HAP-1 (cell line): ENCODE measurements around the gene SOX4.
A peak's percentile ranks its signal among the peaks of the same experiment; 100 is the strongest.

Experiments used
- DNase-seq, 2 experiments: peaks; one replicate each; pipeline ENCODE4 v3.0.0-alpha.2; 2016 to 2020; ENCODE audit warnings: low spot score in 2 of 2
- H3K27me3 ChIP-seq: fragments of 250-450 bp; sonication (Bioruptor Pico); 2 replicates; pipeline ENCODE4 v1.5.1; 2020; ENCODE audit warnings: low read depth, mild to moderate bottlenecking, moderate library complexity
- H3K36me3 ChIP-seq: fragments of 250-450 bp; sonication (Bioruptor Pico); replicated peaks from 2 replicates; pipeline ENCODE4 v1.5.1; 2020; ENCODE audit warnings: mild to moderate bottlenecking
- H3K4me1 ChIP-seq: fragments of 250-450 bp; sonication (Bioruptor Pico); 2 replicates; pipeline ENCODE4 v1.5.1; 2020; ENCODE audit warnings: mild to moderate bottlenecking
- H3K4me3 ChIP-seq: fragments of 250-450 bp; sonication (Bioruptor Pico); 2 replicates; pipeline ENCODE4 v1.5.1; 2020; ENCODE audit warnings: mild to moderate bottlenecking, moderate library complexity
- H3K9me3 ChIP-seq: fragments of 250-450 bp; sonication (Bioruptor Pico); 2 replicates; pipeline ENCODE4 v1.5.1; 2020; ENCODE audit warnings: mild to moderate bottlenecking, moderate library complexity
- in situ Hi-C: fragments of 300-500 bp; cut with MboI; formaldehyde crosslinking; loops from 3 replicates; pipeline ENCODE4 v1.14.3; 2020; ENCODE audit warnings: low sequenced_read_pairs, inconsistent platforms, mixed read lengths

Gene SOX4

GRCh38 chr6:21596145-21596948 lies 2.8 kb downstream of the SOX4 start:
- in situ Hi-C loops: loop anchor here (25.0 kb wide), 2 partner anchors 634 to 734 kb away; no protein-coding TSS in a partner anchor
- H3K36me3 ChIP-seq: peaks cover 8% of the 10 kb centered on the region

GRCh38 chr6:21596949-21597682 lies 3.6 kb downstream of the SOX4 start:
- Histone ChIP-seq H3K4me1 (peaks cover 11% of the 10 kb centered on the region), H3K4me3 (peak overlapping the region; percentile 77), H3K36me3 (peaks cover 8% of the 10 kb centered on the region), H3K27me3 (no peaks in the 10 kb centered on the region), H3K9me3 (no peaks in the 10 kb centered on the region)
- peak in 1 of 2 experiments; percentile 67 for DNase-seq
- in situ Hi-C loops: loop anchor here (25.0 kb wide), 2 partner anchors 635 to 735 kb away; no protein-coding TSS in a partner anchor

More at GRCh38 chr6:21596145-21596948, 2.8 kb downstream of the SOX4 start:
- Histone ChIP-seq H3K27me3 (no peaks in the 10 kb centered on the region), H3K9me3 (no peaks in the 10 kb centered on the region), H3K4me1 (peaks cover 11% of the 10 kb centered on the region), H3K4me3 (peak overlapping the region; percentile 77)
- peak; percentile 64 to 77 for DNase-seq

- peak in 1 of 2 experiments; percentile 48 for DNase-seq
- peaks cover 8% of the 10 kb centered on the region for H3K36me3 ChIP-seq
- no peaks in the 10 kb centered on the region for H3K27me3 ChIP-seq
- in situ Hi-C loops: loop anchor here (25.0 kb wide), 2 partner anchors 636 to 736 kb away; no protein-coding TSS in a partner anchor
- H3K4me3 ChIP-seq: peak overlapping the region; percentile 77
- H3K4me1 ChIP-seq: peaks cover 7% of the 10 kb centered on the region
- no peaks in the 10 kb centered on the region for H3K9me3 ChIP-seq
Measured at GRCh38 chr6:21597801-21598673, 4.5 kb downstream of the SOX4 start.

- Histone ChIP-seq H3K9me3 (no peaks in the 10 kb centered on the region), H3K4me1 (peaks cover 7% of the 10 kb centered on the region), H3K36me3 (peaks cover 8% of the 10 kb centered on the region), H3K27me3 (no peaks in the 10 kb centered on the region), H3K4me3 (peak overlapping the region; percentile 77; the same call in 1 of the 2 replicates)
- peak in 1 of 2 experiments; percentile 35 for DNase-seq
- in situ Hi-C loops: loop anchor here (25.0 kb wide), 2 partner anchors 636 to 736 kb away; no protein-coding TSS in a partner anchor
Measured at GRCh38 chr6:21598674-21599023, 5.1 kb downstream of the SOX4 start.

- no peak overlapping the region; the same call in 1 of the 2 replicates for H3K4me3 ChIP-seq
- H3K36me3 ChIP-seq: peaks cover 8% of the 10 kb centered on the region
- peaks cover 7% of the 10 kb centered on the region for H3K4me1 ChIP-seq
- no peaks in the 10 kb centered on the region for H3K27me3 ChIP-seq
- no peak for DNase-seq
- H3K9me3 ChIP-seq: no peaks in the 10 kb centered on the region
- in situ Hi-C loops: loop anchor here (25.0 kb wide), 2 partner anchors 637 to 737 kb away; no protein-coding TSS in a partner anchor
Measured at GRCh38 chr6:21599051-21599696, 5.6 kb downstream of the SOX4 start.

GRCh38 chr6:21601339-21601923 lies 7.9 kb downstream of the SOX4 start:
- DNase-seq: no peak
- no peak overlapping the region for H3K4me3 ChIP-seq
- H3K9me3 ChIP-seq: no peaks in the 10 kb centered on the region
- peaks cover 7% of the 10 kb centered on the region for H3K4me1 ChIP-seq
- peaks cover 8% of the 10 kb centered on the region for H3K36me3 ChIP-seq
- H3K27me3 ChIP-seq: no peaks in the 10 kb centered on the region
- in situ Hi-C loops: no loop called here

GRCh38 chr6:21601932-21602390 lies 8.4 kb downstream of the SOX4 start:
- H3K4me3 ChIP-seq: no peak overlapping the region
- DNase-seq: no peak
- no peaks in the 10 kb centered on the region for H3K27me3 ChIP-seq
- no peaks in the 10 kb centered on the region for H3K9me3 ChIP-seq
- H3K4me1 ChIP-seq: peaks cover 7% of the 10 kb centered on the region
- peaks cover 8% of the 10 kb centered on the region for H3K36me3 ChIP-seq
- in situ Hi-C loops: no loop called here

GRCh38 chr6:21603082-21603952 lies 9.8 kb downstream of the SOX4 start:
- H3K9me3 ChIP-seq: no peaks in the 10 kb centered on the region
- DNase-seq: no peak
- H3K4me3 ChIP-seq: no peak overlapping the region
- H3K36me3 ChIP-seq: peaks cover 8% of the 10 kb centered on the region
- in situ Hi-C loops: no loop called here
- H3K4me1 ChIP-seq: peaks cover 7% of the 10 kb centered on the region
- no peaks in the 10 kb centered on the region for H3K27me3 ChIP-seq

- no peak for DNase-seq
- in situ Hi-C loops: no loop called here
- Histone ChIP-seq H3K36me3 (peaks cover 5% of the 10 kb centered on the region), H3K4me1 (peaks cover under 1% of the 10 kb centered on the region; the same call in 1 of the 2 replicates), H3K4me3 (no peak overlapping the region), H3K27me3 (no peaks in the 10 kb centered on the region), H3K9me3 (no peaks in the 10 kb centered on the region)
Measured at GRCh38 chr6:21604081-21604480, 10.5 kb downstream of the SOX4 start.

GRCh38 chr6:21605166-21605565 lies 11.6 kb downstream of the SOX4 start:
- no peaks in the 10 kb centered on the region for H3K9me3 ChIP-seq
- H3K4me1 ChIP-seq: no peaks in the 10 kb centered on the region
- no peaks in the 10 kb centered on the region for H3K36me3 ChIP-seq
- no peak for DNase-seq
- H3K27me3 ChIP-seq: no peaks in the 10 kb centered on the region
- no peak overlapping the region for H3K4me3 ChIP-seq
- in situ Hi-C loops: no loop called here

- Histone ChIP-seq H3K27me3 (no peaks in the 10 kb centered on the region), H3K4me3 (no peak overlapping the region), H3K4me1 (peaks cover 2% of the 10 kb centered on the region), H3K36me3 (no peaks in the 10 kb centered on the region), H3K9me3 (no peaks in the 10 kb centered on the region)
- in situ Hi-C loops: no loop called here
- DNase-seq: no peak
Measured at GRCh38 chr6:21608601-21609000, 15.1 kb downstream of the SOX4 start.

- no peak overlapping the region for H3K4me3 ChIP-seq
- in situ Hi-C loops: no loop called here
- peaks cover 8% of the 10 kb centered on the region for H3K4me1 ChIP-seq
- no peaks in the 10 kb centered on the region for H3K9me3 ChIP-seq
- no peaks in the 10 kb centered on the region for H3K36me3 ChIP-seq
- DNase-seq: no peak
- H3K27me3 ChIP-seq: no peaks in the 10 kb centered on the region
Measured at GRCh38 chr6:21609881-21610329, 16.4 kb downstream of the SOX4 start.
